Gastrocnemius medialis (tissue), 4 donors: ENCODE results near the gene MDK.

Experiments used
- CTCF ChIP-seq, 5 experiments: fragments of 450-650 bp in 3 of 5; fragments of 200-600 bp in 2 of 5; sonication (generic) in 2 of 5; IDR thresholded peaks in 4 of 5; conservative IDR thresholded peaks in 1 of 5; 1 replicate in 4 of 5; 2 replicates in 1 of 5; pipeline ENCODE4 v1.5.1; 2016 to 2019; ENCODE audit warnings: antibody characterized with exemption in 5 of 5, mild to moderate bottlenecking in 3 of 5, moderate library complexity in 3 of 5
- POLR2A ChIP-seq, 2 donors: fragments of 450-650 bp; IDR thresholded peaks; one replicate each; pipeline ENCODE4 v1.6.1; 2017; ENCODE audit warnings: antibody characterized with exemption in 2 of 2, mild to moderate bottlenecking in 2 of 2, moderate library complexity in 2 of 2

- TF ChIP-seq CTCF (IDR thresholded peaks at IDR 0.05 in 4 of 5, conservative IDR thresholded peaks at IDR 0.05 in 1 of 5) (no peak), POLR2A (IDR thresholded peaks at IDR 0.05) (no peak)
These were observed 11.8 kb downstream of the MDK start for GRCh38 chr11:46393231-46393616.
